Measurements from ENCODE around the gene SMAGP.

- TF ChIP-seq POLR2AphosphoS5 (IDR thresholded peaks at IDR 0.05), result no peak
- TF ChIP-seq CTCF (IDR thresholded peaks at IDR 0.05), result no peak
- TF ChIP-seq POLR2A (IDR thresholded peaks at IDR 0.05), result no peak
Observed at GRCh38 chr12:51264297-51264696, 5.9 kb downstream of the SMAGP start.

Data from suprapubic skin (tissue), 4 donors.